Measurements from ENCODE around the gene KLHL22.

- TF ChIP-seq ZNF274 (IDR thresholded peaks at IDR 0.05; ENCODE audit: borderline replicate concordance, extremely low read depth, low read length) (no peak), CTCF (IDR thresholded peaks at IDR 0.05; ENCODE audit: control extremely low read depth in 1 of 3, insufficient read depth in 1 of 3, low read depth in 1 of 3, low read length in 3 of 3) (no peak), EP300 (IDR thresholded peaks at IDR 0.05; ENCODE audit: borderline replicate concordance in 1 of 2, low read depth in 2 of 2, low read length in 2 of 2) (no peak), EGR1 (IDR thresholded peaks at IDR 0.05; ENCODE audit: borderline replicate concordance, low read depth, low read length) (no peak), POLR2AphosphoS5 (IDR thresholded peaks at IDR 0.05; ENCODE audit: low read depth, low read length) (no peak), SP2 (IDR thresholded peaks at IDR 0.05; ENCODE audit: low read length) (no peak), CEBPB (IDR thresholded peaks at IDR 0.05; ENCODE audit: low read depth, low read length) (no peak), EZH2 (IDR thresholded peaks at IDR 0.05; ENCODE audit: low read depth, low read length, severe bottlenecking) (no peak), CHD2 (IDR thresholded peaks at IDR 0.05; ENCODE audit: low read length) (no peak), POU5F1 (IDR thresholded peaks at IDR 0.05; ENCODE audit: low read depth, low read length) (no peak), POLR2A (IDR thresholded peaks at IDR 0.05; ENCODE audit: control extremely low read depth in 1 of 2, low read depth in 2 of 2, low read length in 2 of 2) (no peak), RBBP5 (IDR thresholded peaks at IDR 0.05; ENCODE audit: borderline replicate concordance, low read depth, low read length) (no peak), ATF3 (IDR thresholded peaks at IDR 0.05; ENCODE audit: insufficient read depth, low read depth, low read length) (no peak)
These were observed 98.1 kb downstream of the KLHL22 start for GRCh38 chr22:20397498-20397897.

All from H1 (cell line).